Ishikawa (cell line): Measurements from ENCODE around the gene RYR1.

Source experiments
- CEBPB ChIP-seq: IDR thresholded peaks from 2 replicates; pipeline ENCODE4 v1.6.1; 2012
- CREB1 ChIP-seq: IDR thresholded peaks from 2 replicates; pipeline ENCODE4 v1.6.1; 2012; ENCODE audit warnings: low read depth
- EGR1 ChIP-seq: IDR thresholded peaks from 2 replicates; pipeline ENCODE4 v1.6.1; 2012
- EP300 ChIP-seq: IDR thresholded peaks from 2 replicates; pipeline ENCODE4 v1.6.1; 2012; ENCODE audit warnings: borderline replicate concordance
- FOXM1 ChIP-seq: IDR thresholded peaks from 2 replicates; pipeline ENCODE4 v1.6.1; 2012; ENCODE audit warnings: low read depth, borderline replicate concordance
- MAX ChIP-seq: IDR thresholded peaks from 2 replicates; pipeline ENCODE4 v1.6.1; 2012
- NFIC ChIP-seq: IDR thresholded peaks from 2 replicates; pipeline ENCODE4 v1.6.1; 2012
- RAD21 ChIP-seq: IDR thresholded peaks from 2 replicates; pipeline ENCODE4 v1.6.1; 2012; ENCODE audit warnings: low read depth
- TAF1 ChIP-seq: IDR thresholded peaks from 2 replicates; pipeline ENCODE4 v1.6.1; 2012; ENCODE audit warnings: low read depth, mild to moderate bottlenecking
- TCF12 ChIP-seq: IDR thresholded peaks from 2 replicates; pipeline ENCODE4 v1.6.1; 2012; ENCODE audit warnings: low read depth
- TEAD4 ChIP-seq: IDR thresholded peaks from 2 replicates; pipeline ENCODE4 v1.6.1; 2012
- YY1 ChIP-seq: IDR thresholded peaks from 2 replicates; pipeline ENCODE4 v1.6.1; 2012; ENCODE audit warnings: low read depth

DNA sequence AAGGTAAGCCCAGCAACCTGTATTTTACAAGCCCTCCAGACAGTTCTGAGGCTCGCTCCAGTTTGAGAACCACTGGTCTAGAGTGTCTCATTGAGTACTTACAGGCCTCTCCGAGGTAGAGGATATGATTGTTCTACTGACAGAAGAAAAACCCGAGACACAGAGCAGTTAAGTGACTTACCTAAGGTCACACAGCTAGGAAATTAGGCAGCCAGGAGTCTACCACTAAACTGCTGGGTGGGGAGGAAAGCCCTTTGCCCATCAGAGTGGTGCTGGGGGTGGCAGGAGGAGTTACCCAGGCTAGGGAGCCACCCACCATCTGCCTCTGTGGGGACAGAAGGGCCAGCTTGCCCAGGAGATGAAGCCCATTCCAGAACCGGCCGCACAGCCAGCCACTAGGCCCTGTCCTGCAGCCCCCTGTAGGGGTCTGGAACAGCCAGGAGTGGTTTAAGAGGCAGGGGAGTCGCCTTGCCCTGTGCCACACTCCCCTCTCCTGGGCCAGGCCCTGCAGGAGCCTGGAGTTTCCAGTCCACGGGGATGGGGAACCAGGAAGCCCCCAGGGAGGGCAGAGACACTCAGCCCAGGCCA is 8.2 kb upstream of the RYR1 start:
- no peak for TF ChIP-seq NFIC
- no peak for TF ChIP-seq EGR1
- TF ChIP-seq RAD21, result no peak
- no peak for TF ChIP-seq EP300
- no peak for TF ChIP-seq TCF12
- TF ChIP-seq MAX, result no peak
- TF ChIP-seq TAF1, result no peak
- no peak for TF ChIP-seq YY1
- no peak for TF ChIP-seq FOXM1
- no peak for TF ChIP-seq CREB1
- no peak for TF ChIP-seq TEAD4
- no peak for TF ChIP-seq CEBPB
